Natural killer cell (primary cell): Measurements from ENCODE around the gene RNF145. TPM values are rescaled to one million over a fixed set of nuclear protein-coding genes. Genes with fewer than 3 reads are reported as not detected.

Experiments used
- ATAC-seq, 3 donors: fragments of 150-1000 bp in 2 of 3; fragments of 200-7000 bp in 1 of 3; cut with Tn5 transposase; 1 replicate in 1 of 3; 2 replicates in 2 of 3; pipeline ENCODE4 v1.10.0; 2021; ENCODE audit warnings: mild to moderate bottlenecking in 2 of 3, moderate library complexity in 2 of 3
- DNase-seq, 2 donors: peaks; one replicate each; pipeline versions ENCODE4 v3.0.0 to v3.0.0-alpha.2; 2013 to 2021; ENCODE audit warnings: mixed read lengths in 1 of 2
- H3K27ac ChIP-seq: one replicate; pipeline ENCODE4 v1.5.1; 2013; ENCODE audit warnings: mild to moderate bottlenecking, low read length
- H3K27me3 ChIP-seq: one replicate; pipeline ENCODE4 v1.6.1; 2013; ENCODE audit warnings: low read length; ENCODE audit not compliant: control insufficient read depth, insufficient read depth
- H3K36me3 ChIP-seq: one replicate; pipeline ENCODE4 v1.6.1; 2013; ENCODE audit warnings: low read length; ENCODE audit not compliant: control insufficient read depth, insufficient read depth
- H3K4me1 ChIP-seq: one replicate; pipeline ENCODE4 v1.6.1; 2013; ENCODE audit warnings: low read length; ENCODE audit not compliant: control insufficient read depth, insufficient read depth
- H3K4me3 ChIP-seq: one replicate; pipeline ENCODE4 v1.5.1; 2013; ENCODE audit warnings: low read length
- H3K9me3 ChIP-seq: one replicate; pipeline ENCODE4 v1.6.1; 2013; ENCODE audit warnings: low read length; ENCODE audit not compliant: control insufficient read depth, insufficient read depth
- H3K27ac Mint-ChIP-seq, 2 donors: one replicate each; pipeline ENCODE4 v1.8.0; 2022; ENCODE audit warnings: mild to moderate bottlenecking in 2 of 2, mixed read lengths in 2 of 2, moderate library complexity in 1 of 2
- H3K27me3 Mint-ChIP-seq, 2 donors: one replicate each; pipeline ENCODE4 v1.8.0; 2022; ENCODE audit warnings: low read depth in 2 of 2, mixed read lengths in 2 of 2
- H3K36me3 Mint-ChIP-seq: one replicate; pipeline ENCODE4 v1.8.0; 2022; ENCODE audit warnings: mixed read lengths
- H3K4me1 Mint-ChIP-seq, 2 donors: one replicate each; pipeline ENCODE4 v1.8.0; 2022; ENCODE audit warnings: mixed read lengths in 2 of 2
- H3K4me3 Mint-ChIP-seq: one replicate; pipeline ENCODE4 v1.8.0; 2022; ENCODE audit warnings: mild to moderate bottlenecking, moderate library complexity, mixed read lengths
- H3K9me3 Mint-ChIP-seq, 2 donors: one replicate each; pipeline ENCODE4 v1.8.0; 2022; ENCODE audit warnings: mixed read lengths in 2 of 2
- WGBS: methylation state at CpG from one replicate; pipeline ENCODE4 v1.1.7; 2013; ENCODE audit warnings: missing lambda C conversion rate; ENCODE audit not compliant: insufficient coverage; 5-methylcytosine and 5-hydroxymethylcytosine counted together
- intact Hi-C: fragments of 100-400 bp; cut with micrococcal nuclease; formaldehyde crosslinking; loops from one replicate; pipeline ENCODE4 v1.14.2; 2022
- total RNA-seq, 4 donors: library from RNA; stranded (reverse); fragments of 120-200 nt in 1 of 4; gene quantifications; one replicate each; pipeline versions ENCODE4 v1.2.3 to v1.2.4, GENCODE V29; 2013 to 2022
- TF ChIP-seq, protein P1 (sequence below): fragments of 200-600 bp; IDR thresholded peaks from one replicate; pipeline ENCODE4 v1.8.0; 2022; ENCODE audit warnings: antibody characterized with exemption

Gene RNF145
- total RNA-seq, 3 donors from 2014 or later (not counting 1 experiment from before 2014, with no cell fraction given) = 29.8 to 40.4 (median 38.4) TPM

DNA sequence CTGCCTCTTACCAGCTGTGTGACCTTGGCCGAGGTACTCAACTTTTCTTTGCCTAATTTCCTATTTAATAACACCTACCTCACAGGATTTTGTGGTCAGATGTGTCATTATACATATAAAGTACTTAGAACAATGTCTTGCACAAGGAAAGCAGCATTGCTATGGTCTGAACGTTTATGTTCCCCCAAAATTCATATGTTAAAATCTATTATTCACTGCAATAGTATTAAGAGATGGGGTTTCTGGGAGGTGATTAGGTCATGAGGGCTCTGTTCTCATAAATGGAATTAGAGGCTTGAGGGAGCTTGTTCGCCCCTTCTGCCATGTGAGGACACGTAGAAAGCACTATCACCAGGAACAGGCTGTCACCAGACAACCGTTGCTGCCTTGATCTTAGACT is 10.9 kb upstream of the RNF145 start:
- intact Hi-C loops = no loop called here
- H3K4me3 ChIP-seq = no peak overlapping the region
- H3K27me3 Mint-ChIP-seq = peaks cover 7 to 22% of the 10 kb centered on the region in 2 donors
- peaks cover 3% of the 10 kb centered on the region for H3K4me1 ChIP-seq
- 84% methylated on average over 2 of the region's 5 CpGs for WGBS
- H3K27ac ChIP-seq = no peak overlapping the region
- no peaks in the 10 kb centered on the region for H3K9me3 Mint-ChIP-seq
- peaks cover 12 to 14% of the 10 kb centered on the region in 2 donors for H3K4me1 Mint-ChIP-seq
- DNase-seq = no peak
- no peaks in the 10 kb centered on the region for H3K36me3 ChIP-seq
- H3K27ac Mint-ChIP-seq = no peak overlapping the region
- TF ChIP-seq, protein P1, sequence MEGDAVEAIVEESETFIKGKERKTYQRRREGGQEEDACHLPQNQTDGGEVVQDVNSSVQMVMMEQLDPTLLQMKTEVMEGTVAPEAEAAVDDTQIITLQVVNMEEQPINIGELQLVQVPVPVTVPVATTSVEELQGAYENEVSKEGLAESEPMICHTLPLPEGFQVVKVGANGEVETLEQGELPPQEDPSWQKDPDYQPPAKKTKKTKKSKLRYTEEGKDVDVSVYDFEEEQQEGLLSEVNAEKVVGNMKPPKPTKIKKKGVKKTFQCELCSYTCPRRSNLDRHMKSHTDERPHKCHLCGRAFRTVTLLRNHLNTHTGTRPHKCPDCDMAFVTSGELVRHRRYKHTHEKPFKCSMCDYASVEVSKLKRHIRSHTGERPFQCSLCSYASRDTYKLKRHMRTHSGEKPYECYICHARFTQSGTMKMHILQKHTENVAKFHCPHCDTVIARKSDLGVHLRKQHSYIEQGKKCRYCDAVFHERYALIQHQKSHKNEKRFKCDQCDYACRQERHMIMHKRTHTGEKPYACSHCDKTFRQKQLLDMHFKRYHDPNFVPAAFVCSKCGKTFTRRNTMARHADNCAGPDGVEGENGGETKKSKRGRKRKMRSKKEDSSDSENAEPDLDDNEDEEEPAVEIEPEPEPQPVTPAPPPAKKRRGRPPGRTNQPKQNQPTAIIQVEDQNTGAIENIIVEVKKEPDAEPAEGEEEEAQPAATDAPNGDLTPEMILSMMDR = no peak
- no peaks in the 10 kb centered on the region for H3K27me3 ChIP-seq
- no peak overlapping the region for H3K4me3 Mint-ChIP-seq
- ATAC-seq = peak in 2 of 3 donors; percentile 26 to 45
- no peaks in the 10 kb centered on the region for H3K9me3 ChIP-seq
- H3K36me3 Mint-ChIP-seq = no peaks in the 10 kb centered on the region

DNA sequence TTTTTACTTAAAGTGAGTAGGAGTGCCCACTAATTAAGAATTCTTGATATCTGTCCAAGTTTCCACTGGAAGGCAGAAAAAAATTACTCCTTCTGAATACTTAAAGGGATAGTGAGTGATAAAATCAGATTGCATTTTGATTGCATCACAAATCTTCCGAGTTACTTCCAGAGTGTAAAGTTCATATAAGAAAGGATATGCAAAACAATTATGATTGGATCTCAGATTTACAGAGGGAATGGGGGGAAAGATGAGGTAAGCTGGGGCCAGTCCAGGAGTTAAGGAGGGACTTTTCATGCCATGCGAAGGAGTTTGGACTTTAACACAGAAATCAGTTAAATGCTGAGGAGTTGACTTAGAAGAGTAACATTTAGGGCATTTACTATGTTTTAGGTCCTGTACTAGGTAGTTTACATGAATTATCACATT is 9.3 kb upstream of the RNF145 start:
- Mint-ChIP-seq H3K4me3 (no peak overlapping the region), H3K36me3 (no peaks in the 10 kb centered on the region), H3K27ac (no peak overlapping the region), H3K27me3 (peaks cover 18 to 19% of the 10 kb centered on the region in 2 donors), H3K4me1 (peaks cover 12 to 14% of the 10 kb centered on the region in 2 donors), H3K9me3 (no peaks in the 10 kb centered on the region)
- Histone ChIP-seq H3K4me1 (peaks cover 3% of the 10 kb centered on the region), H3K4me3 (no peak overlapping the region), H3K27ac (no peak overlapping the region), H3K36me3 (no peaks in the 10 kb centered on the region), H3K9me3 (no peaks in the 10 kb centered on the region), H3K27me3 (no peaks in the 10 kb centered on the region)
- DNase-seq (no peak), ATAC-seq (no peak)
- intact Hi-C loops = no loop called here
- TF ChIP-seq, protein P1 = no peak
- WGBS = 89% methylated on average over 2 of the region's 2 CpGs

DNA sequence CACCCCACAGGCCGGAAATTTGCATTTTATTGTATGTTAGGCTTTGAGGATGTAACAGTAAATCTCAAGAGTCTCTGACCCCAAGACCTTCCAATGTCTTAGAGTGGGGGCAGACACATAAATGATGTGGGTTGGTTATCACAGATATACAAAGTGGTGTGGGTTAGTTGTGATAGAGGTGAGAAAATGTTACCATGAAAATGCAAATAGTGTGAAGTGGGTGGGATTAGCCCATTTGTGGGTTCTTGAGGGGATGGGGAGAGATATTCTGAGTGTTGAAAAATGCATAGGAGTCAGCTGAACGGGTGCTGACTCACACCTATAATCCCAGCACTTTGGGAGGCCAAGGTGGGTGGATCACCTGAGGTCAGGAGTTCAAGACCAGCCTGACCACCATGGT is 7.9 kb upstream of the RNF145 start:
- Histone ChIP-seq H3K4me3 (no peak overlapping the region), H3K36me3 (no peaks in the 10 kb centered on the region), H3K9me3 (no peaks in the 10 kb centered on the region), H3K27ac (no peak overlapping the region), H3K4me1 (peaks cover 3% of the 10 kb centered on the region), H3K27me3 (no peaks in the 10 kb centered on the region)
- intact Hi-C loops = no loop called here
- TF ChIP-seq, protein P1 = no peak
- H3K27ac Mint-ChIP-seq = no peak overlapping the region
- 43% methylated on average over 2 of the region's 2 CpGs for WGBS
- DNase-seq (no peak), ATAC-seq (peak in 1 of 3 donors; percentile 69)
- peaks cover 18 to 23% of the 10 kb centered on the region in 2 donors for H3K27me3 Mint-ChIP-seq
- peaks cover 12 to 14% of the 10 kb centered on the region in 2 donors for H3K4me1 Mint-ChIP-seq
- no peaks in the 10 kb centered on the region for H3K9me3 Mint-ChIP-seq
- no peaks in the 10 kb centered on the region for H3K36me3 Mint-ChIP-seq
- H3K4me3 Mint-ChIP-seq = no peak overlapping the region

DNA sequence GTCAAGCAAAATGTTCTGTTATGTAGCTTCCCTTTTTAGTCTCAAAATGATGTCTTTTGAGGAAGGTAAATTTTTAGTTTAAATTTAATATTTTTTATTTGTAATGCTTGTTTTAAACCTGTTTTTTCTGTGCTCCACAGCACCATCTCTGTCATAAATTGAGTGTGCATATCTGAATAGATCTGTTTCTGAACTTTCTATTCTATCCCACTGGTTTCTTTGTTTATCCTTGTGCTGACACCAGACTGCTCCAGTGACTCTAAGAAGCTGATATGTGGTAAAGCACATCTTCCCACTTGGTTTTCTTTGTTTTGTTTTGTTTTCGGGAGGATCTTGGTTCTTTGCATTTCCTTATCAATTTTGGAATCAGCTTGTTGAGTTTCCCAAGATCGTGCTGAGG is 7.1 kb upstream of the RNF145 start:
- no peak overlapping the region for H3K27ac ChIP-seq
- no peak overlapping the region for H3K4me3 ChIP-seq
- H3K27ac Mint-ChIP-seq = no peak overlapping the region
- H3K27me3 Mint-ChIP-seq = peaks cover 23 to 31% of the 10 kb centered on the region in 2 donors
- H3K4me1 Mint-ChIP-seq = peaks cover 12 to 14% of the 10 kb centered on the region in 2 donors
- ATAC-seq (no peak), DNase-seq (no peak)
- H3K4me1 ChIP-seq = peaks cover 3% of the 10 kb centered on the region
- no peak overlapping the region for H3K4me3 Mint-ChIP-seq
- 88% methylated on average over 1 of the region's 2 CpGs for WGBS
- H3K36me3 Mint-ChIP-seq = no peaks in the 10 kb centered on the region
- no peaks in the 10 kb centered on the region for H3K9me3 ChIP-seq
- intact Hi-C loops = no loop called here
- no peaks in the 10 kb centered on the region for H3K36me3 ChIP-seq
- TF ChIP-seq, protein P1 = no peak
- no peaks in the 10 kb centered on the region for H3K27me3 ChIP-seq
- no peaks in the 10 kb centered on the region for H3K9me3 Mint-ChIP-seq
